ENCODE data around the gene BPHL. TPM values are rescaled to one million over a fixed set of nuclear protein-coding genes. Genes with fewer than 3 reads are reported as not detected.
"Not testable (repeated sequence)": the region's sequence is repeated elsewhere in the genome, so short reads cannot be mapped to it uniquely, and the experiment has no call there.

BPHL gene
- total RNA-seq, 1 experiment from 2014 or later, result 9.3 TPM

DNA sequence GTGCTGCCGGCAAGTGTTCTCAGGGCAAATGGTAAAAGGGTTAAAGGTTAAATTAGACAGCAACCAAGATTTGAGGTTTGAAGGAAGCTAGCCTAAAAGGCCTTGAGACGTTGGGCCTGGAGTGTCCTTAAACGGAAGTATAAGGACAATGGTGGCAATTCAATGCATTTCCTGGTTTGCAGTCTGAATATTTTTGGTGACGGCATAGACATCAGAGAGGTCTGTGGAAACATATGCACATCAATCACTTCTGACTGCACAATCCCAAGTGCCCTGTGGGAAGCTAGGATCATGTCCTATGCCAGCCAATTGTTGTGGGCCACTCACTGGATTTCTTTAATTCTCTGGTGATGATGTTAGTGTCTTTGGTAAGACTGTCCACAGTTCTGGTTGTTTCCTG lies 64.6 kb downstream of the BPHL start:
- no peak overlapping the region for H3K9ac ChIP-seq (ENCODE audit: low read length)
- no peaks in the 10 kb centered on the region for H3K9me3 ChIP-seq (ENCODE audit: low read length)
- H3K27me3 ChIP-seq (ENCODE audit: low read length), result no peaks in the 10 kb centered on the region; the same call in 1 of the 2 replicates
- H3K4me1 ChIP-seq (ENCODE audit: low read length), result peaks cover 4% of the 10 kb centered on the region; the same call in 1 of the 2 replicates
- H4K20me1 ChIP-seq (ENCODE audit: insufficient read depth, low read depth, low read length), result no peaks in the 10 kb centered on the region
- H3K36me3 ChIP-seq (ENCODE audit: insufficient read depth, low read length), result no peaks in the 10 kb centered on the region
- H3K79me2 ChIP-seq (ENCODE audit: low read length), result no peaks in the 10 kb centered on the region
- no peaks in the 10 kb centered on the region for H3K9me2 ChIP-seq (replicated peaks; ENCODE audit: insufficient read depth, low read length)
- H3K4me2 ChIP-seq (ENCODE audit: low read depth, low read length, poor library complexity, severe bottlenecking), result no peak overlapping the region
- peak; percentile 11 for DNase-seq
- no peak overlapping the region for H3K4me3 ChIP-seq (ENCODE audit: low read length)
- H3K27ac ChIP-seq (ENCODE audit: low read length), result no peak overlapping the region
- H2AFZ ChIP-seq (ENCODE audit: low read length), result no peak overlapping the region

DNA sequence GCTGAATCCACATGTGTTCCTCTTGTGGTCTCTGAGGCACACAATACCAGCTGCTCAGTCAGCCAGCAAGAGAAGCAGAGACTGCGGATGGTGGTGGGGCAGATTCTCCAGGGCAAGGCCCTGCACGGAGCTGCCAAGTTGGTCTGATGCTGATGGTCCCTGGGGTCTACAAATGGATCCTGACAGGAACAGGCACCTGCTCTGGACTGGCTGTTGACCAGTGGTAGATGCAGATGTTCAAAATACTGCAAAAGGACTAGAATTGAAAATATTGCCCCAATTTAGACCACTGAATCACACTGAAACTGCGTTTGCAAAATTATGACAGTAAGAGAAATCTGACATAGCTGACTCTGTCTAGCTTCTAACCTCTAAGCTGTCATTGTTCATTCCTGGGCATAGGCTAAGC lies 68.5 kb downstream of the BPHL start:
- no peak overlapping the region for H2AFZ ChIP-seq (ENCODE audit: low read length)
- H3K27ac ChIP-seq (ENCODE audit: low read length), result no peak overlapping the region
- H3K4me1 ChIP-seq (ENCODE audit: low read length), result peaks cover 4% of the 10 kb centered on the region; the same call in 1 of the 2 replicates
- peak; percentile 37 for DNase-seq
- H3K79me2 ChIP-seq (ENCODE audit: low read length), result no peaks in the 10 kb centered on the region
- H3K36me3 ChIP-seq (ENCODE audit: insufficient read depth, low read length), result no peaks in the 10 kb centered on the region
- no peak overlapping the region for H3K4me2 ChIP-seq (ENCODE audit: low read depth, low read length, poor library complexity, severe bottlenecking)
- no peaks in the 10 kb centered on the region for H3K9me3 ChIP-seq (ENCODE audit: low read length)
- H3K4me3 ChIP-seq (ENCODE audit: low read length), result no peak overlapping the region
- H3K9me2 ChIP-seq (replicated peaks; ENCODE audit: insufficient read depth, low read length), result no peaks in the 10 kb centered on the region
- no peaks in the 10 kb centered on the region for H4K20me1 ChIP-seq (ENCODE audit: insufficient read depth, low read depth, low read length)
- H3K9ac ChIP-seq (ENCODE audit: low read length), result no peak overlapping the region
- H3K27me3 ChIP-seq (ENCODE audit: low read length), result no peaks in the 10 kb centered on the region; the same call in 1 of the 2 replicates

DNA sequence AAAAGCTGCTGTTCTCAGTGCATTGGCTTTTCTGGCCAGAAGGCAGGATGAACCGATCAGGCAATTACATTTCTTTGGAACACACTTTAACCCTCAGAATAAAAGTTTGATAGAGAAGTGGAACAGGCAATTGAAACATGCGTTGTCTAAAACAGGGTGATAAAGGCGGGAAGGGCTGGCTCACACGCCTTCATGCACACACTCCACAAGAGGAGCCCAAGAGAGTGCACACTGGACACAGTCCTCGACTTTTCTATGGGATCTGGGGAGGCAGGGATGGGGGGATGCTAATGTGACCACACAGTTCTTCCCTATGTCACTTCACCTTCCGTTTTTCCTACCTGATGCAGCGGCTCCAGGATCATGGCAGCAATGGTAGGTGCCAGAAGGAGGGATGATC lies 69.8 kb downstream of the BPHL start:
- no peak overlapping the region for H3K9ac ChIP-seq (ENCODE audit: low read length)
- H3K4me2 ChIP-seq (ENCODE audit: low read depth, low read length, poor library complexity, severe bottlenecking), result no peak overlapping the region
- no peaks in the 10 kb centered on the region for H3K79me2 ChIP-seq (ENCODE audit: low read length)
- no peak overlapping the region for H3K27ac ChIP-seq (ENCODE audit: low read length)
- H2AFZ ChIP-seq (ENCODE audit: low read length), result no peak overlapping the region
- no peaks in the 10 kb centered on the region for H3K36me3 ChIP-seq (ENCODE audit: insufficient read depth, low read length)
- H4K20me1 ChIP-seq (ENCODE audit: insufficient read depth, low read depth, low read length), result no peaks in the 10 kb centered on the region
- H3K4me1 ChIP-seq (ENCODE audit: low read length), result peaks cover 4% of the 10 kb centered on the region; the same call in 1 of the 2 replicates
- no peaks in the 10 kb centered on the region for H3K9me2 ChIP-seq (replicated peaks; ENCODE audit: insufficient read depth, low read length)
- DNase-seq, result no peak
- H3K4me3 ChIP-seq (ENCODE audit: low read length), result no peak overlapping the region
- no peaks in the 10 kb centered on the region; the same call in 1 of the 2 replicates for H3K27me3 ChIP-seq (ENCODE audit: low read length)
- H3K9me3 ChIP-seq (ENCODE audit: low read length), result no peaks in the 10 kb centered on the region

DNA sequence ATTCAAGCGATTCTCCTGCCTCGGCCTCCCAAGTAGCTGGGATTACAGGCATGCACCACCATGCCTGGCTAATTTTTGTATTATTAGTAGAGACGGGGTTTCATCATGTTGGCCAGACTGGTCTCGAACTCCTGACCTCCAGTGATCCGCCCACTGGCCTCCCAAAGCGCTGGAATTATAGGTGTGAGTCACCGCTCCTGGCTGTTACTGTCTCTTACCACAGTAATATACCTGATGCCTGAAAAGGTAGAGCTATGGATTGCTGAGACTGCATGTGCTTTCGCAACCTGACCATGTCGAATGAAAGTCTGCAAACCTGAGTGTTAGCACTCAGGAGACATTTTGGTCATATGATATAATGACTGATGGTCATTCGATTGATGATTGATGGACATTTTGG lies 70.7 kb downstream of the BPHL start:
- not testable (repeated sequence) for H3K27me3 ChIP-seq (ENCODE audit: low read length); H3K9me2 ChIP-seq (replicated peaks; ENCODE audit: insufficient read depth, low read length); H3K9me3 ChIP-seq (ENCODE audit: low read length); H3K79me2 ChIP-seq (ENCODE audit: low read length); H2AFZ ChIP-seq (ENCODE audit: low read length); H3K9ac ChIP-seq (ENCODE audit: low read length); H3K4me3 ChIP-seq (ENCODE audit: low read length); H3K4me1 ChIP-seq (ENCODE audit: low read length); H3K36me3 ChIP-seq (ENCODE audit: insufficient read depth, low read length); H4K20me1 ChIP-seq (ENCODE audit: insufficient read depth, low read depth, low read length); DNase-seq; H3K27ac ChIP-seq (ENCODE audit: low read length); H3K4me2 ChIP-seq (ENCODE audit: low read depth, low read length, poor library complexity, severe bottlenecking)

DNA sequence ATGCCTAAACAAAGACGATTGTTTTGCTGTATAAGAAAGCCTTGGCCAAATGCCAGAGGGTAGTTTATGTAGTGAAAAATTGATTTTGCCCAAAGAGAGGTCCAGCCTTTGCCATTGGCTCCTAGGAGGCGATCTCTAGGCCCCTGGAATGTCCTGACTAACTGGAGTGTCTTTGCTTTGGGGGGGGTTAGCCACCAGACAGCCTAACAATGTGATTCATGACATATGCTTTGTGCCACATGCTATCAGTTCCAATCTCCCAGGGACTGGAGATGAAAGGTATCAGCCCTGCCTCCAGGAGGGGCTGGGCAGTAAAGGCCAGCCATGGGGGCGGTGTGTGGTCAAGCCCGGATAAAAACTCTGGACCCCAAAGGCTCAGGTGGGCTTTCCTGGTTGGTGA lies 71.5 kb downstream of the BPHL start:
- Histone ChIP-seq H3K79me2 (ENCODE audit: low read length) (no peaks in the 10 kb centered on the region), H4K20me1 (ENCODE audit: insufficient read depth, low read depth, low read length) (no peaks in the 10 kb centered on the region), H3K9ac (ENCODE audit: low read length) (no peak overlapping the region), H2AFZ (ENCODE audit: low read length) (no peak overlapping the region), H3K4me2 (ENCODE audit: low read depth, low read length, poor library complexity, severe bottlenecking) (no peak overlapping the region), H3K27ac (ENCODE audit: low read length) (no peak overlapping the region), H3K9me2 (replicated peaks; ENCODE audit: insufficient read depth, low read length) (no peaks in the 10 kb centered on the region), H3K9me3 (ENCODE audit: low read length) (no peaks in the 10 kb centered on the region), H3K36me3 (ENCODE audit: insufficient read depth, low read length) (no peaks in the 10 kb centered on the region), H3K4me1 (ENCODE audit: low read length) (peaks cover 4% of the 10 kb centered on the region; the same call in 1 of the 2 replicates), H3K4me3 (ENCODE audit: low read length) (no peak overlapping the region), H3K27me3 (ENCODE audit: low read length) (no peaks in the 10 kb centered on the region; the same call in 1 of the 2 replicates)
- DNase-seq, result no peak

DNA sequence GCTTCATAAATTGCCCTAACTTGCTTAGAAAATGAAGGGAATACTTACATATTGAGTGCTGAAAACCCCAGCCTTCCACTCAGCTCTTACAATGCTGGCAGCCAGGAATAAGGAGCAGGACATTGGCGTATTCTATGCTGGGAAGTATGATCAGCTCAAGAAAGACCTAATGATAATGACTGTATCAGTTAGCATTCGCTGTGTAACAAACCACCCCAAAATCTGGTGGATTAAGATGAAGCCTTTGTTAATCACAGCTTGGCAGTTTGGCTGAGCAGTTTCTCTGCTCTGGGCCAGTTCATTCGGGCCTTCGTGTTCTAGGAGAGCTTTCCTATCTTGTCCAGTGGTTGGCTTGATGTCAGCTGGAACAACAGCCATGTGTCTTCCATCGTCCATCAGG lies 72.3 kb downstream of the BPHL start:
- Histone ChIP-seq H3K9me3 (ENCODE audit: low read length) (no peaks in the 10 kb centered on the region), H3K79me2 (ENCODE audit: low read length) (no peaks in the 10 kb centered on the region), H3K4me2 (ENCODE audit: low read depth, low read length, poor library complexity, severe bottlenecking) (no peak overlapping the region), H4K20me1 (ENCODE audit: insufficient read depth, low read depth, low read length) (no peaks in the 10 kb centered on the region), H3K36me3 (ENCODE audit: insufficient read depth, low read length) (no peaks in the 10 kb centered on the region), H3K27ac (ENCODE audit: low read length) (no peak overlapping the region), H3K9me2 (replicated peaks; ENCODE audit: insufficient read depth, low read length) (no peaks in the 10 kb centered on the region), H3K4me3 (ENCODE audit: low read length) (no peak overlapping the region), H3K4me1 (ENCODE audit: low read length) (peaks cover 4% of the 10 kb centered on the region; the same call in 1 of the 2 replicates), H3K27me3 (ENCODE audit: low read length) (no peaks in the 10 kb centered on the region; the same call in 1 of the 2 replicates), H2AFZ (ENCODE audit: low read length) (no peak overlapping the region), H3K9ac (ENCODE audit: low read length) (no peak overlapping the region)
- DNase-seq, result no peak

DNA sequence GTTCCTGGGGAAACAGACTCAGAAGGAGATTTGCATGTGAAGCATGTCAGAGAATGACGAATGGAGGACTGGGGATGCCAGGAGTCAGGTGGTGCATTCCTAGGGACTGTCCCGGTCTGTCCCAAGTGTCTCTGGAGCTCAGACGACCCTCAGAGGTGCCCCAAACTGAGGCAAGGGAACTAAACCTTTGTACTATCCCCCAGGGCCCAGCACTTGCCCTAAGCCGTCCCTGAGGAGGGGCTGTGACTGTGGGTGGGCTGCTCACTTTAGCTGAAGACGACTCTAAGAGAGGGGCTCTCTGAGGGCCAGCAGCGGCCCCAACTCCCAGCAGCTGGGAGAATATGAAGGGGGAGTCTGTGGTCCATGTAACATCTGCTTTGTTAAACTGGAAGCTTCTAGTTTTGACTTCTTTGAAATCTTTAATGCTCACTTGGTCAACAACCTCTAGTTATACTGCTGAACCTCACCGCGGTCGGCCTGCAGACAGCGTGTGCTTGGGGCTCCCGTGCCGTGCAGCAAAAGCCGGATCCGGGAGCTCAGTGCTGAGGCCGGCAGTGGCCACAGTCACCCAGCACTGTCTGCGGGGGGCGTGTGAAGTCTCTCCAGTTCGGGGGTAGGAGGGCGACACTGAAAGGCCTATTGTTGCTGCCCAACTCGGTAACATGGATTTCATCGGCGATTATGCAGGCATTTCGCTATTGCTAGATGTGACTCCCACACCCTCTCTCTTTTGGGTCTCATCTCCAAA lies 74.8 kb downstream of the BPHL start:
- H3K79me2 ChIP-seq (ENCODE audit: low read length), result no peaks in the 10 kb centered on the region
- no peak for DNase-seq
- no peaks in the 10 kb centered on the region for H3K27me3 ChIP-seq (ENCODE audit: low read length)
- H3K9ac ChIP-seq (ENCODE audit: low read length), result no peak overlapping the region
- no peak overlapping the region for H3K27ac ChIP-seq (ENCODE audit: low read length)
- no peaks in the 10 kb centered on the region for H3K36me3 ChIP-seq (ENCODE audit: insufficient read depth, low read length)
- H3K9me2 ChIP-seq (replicated peaks; ENCODE audit: insufficient read depth, low read length), result no peaks in the 10 kb centered on the region
- no peaks in the 10 kb centered on the region; the same call in 1 of the 2 replicates for H3K4me1 ChIP-seq (ENCODE audit: low read length)
- H3K4me3 ChIP-seq (ENCODE audit: low read length), result no peak overlapping the region
- no peak overlapping the region for H3K4me2 ChIP-seq (ENCODE audit: low read depth, low read length, poor library complexity, severe bottlenecking)
- H3K9me3 ChIP-seq (ENCODE audit: low read length), result no peaks in the 10 kb centered on the region
- H2AFZ ChIP-seq (ENCODE audit: low read length), result no peak overlapping the region
- H4K20me1 ChIP-seq (ENCODE audit: insufficient read depth, low read depth, low read length), result no peaks in the 10 kb centered on the region

DNA sequence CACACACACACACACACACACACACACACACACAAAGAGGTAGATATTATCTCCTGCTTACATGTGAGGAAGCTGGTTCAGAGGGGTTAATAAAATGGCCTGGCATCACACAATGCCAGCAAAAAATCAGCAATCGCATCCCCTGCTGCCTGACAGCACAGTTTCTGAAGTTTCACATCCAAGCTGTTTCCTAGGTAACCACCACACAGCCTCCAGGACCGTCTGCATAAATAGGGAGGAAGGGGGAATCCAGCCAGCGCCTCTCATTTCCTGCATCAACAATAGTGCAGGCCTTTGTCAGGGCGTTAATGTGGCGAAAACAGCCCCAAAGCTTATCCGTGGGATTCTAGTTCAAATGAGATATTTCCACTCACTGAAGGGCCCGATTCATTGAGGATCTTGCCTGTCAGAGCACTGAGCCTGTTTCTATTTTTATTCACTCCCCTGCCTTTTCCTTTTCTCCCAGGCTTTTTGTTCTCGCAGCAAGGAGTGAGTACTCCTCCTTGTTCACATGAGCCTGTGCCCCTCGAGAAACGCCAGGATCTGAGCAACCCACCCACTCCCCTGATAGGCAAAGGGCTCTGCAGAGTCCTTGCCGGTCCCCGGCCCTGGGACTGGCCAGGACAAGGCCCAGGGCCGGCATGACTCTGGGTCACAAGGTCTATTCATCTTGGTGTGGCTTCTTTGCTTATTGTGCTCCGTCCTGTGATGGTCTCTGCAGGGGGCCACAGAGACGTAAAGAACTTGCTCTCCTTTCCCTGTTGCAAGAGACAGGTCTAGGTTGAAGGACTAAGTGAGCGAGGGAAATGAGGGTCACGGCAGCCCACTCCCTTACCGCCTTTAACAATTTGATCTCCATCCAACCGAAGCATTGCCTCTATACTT lies 76.3 kb downstream of the BPHL start:
- Histone ChIP-seq H2AFZ (ENCODE audit: low read length) (0 out of 2 replicates have a peak overlapping the region, but pooled peaks have one; percentile 43), H3K9me2 (replicated peaks; ENCODE audit: insufficient read depth, low read length) (no peaks in the 10 kb centered on the region), H3K27me3 (ENCODE audit: low read length) (no peaks in the 10 kb centered on the region), H3K79me2 (ENCODE audit: low read length) (no peaks in the 10 kb centered on the region), H3K4me3 (ENCODE audit: low read length) (no peak overlapping the region), H3K9me3 (ENCODE audit: low read length) (no peaks in the 10 kb centered on the region), H3K4me2 (ENCODE audit: low read depth, low read length, poor library complexity, severe bottlenecking) (no peak overlapping the region), H3K4me1 (ENCODE audit: low read length) (no peaks in the 10 kb centered on the region; the same call in 1 of the 2 replicates), H4K20me1 (ENCODE audit: insufficient read depth, low read depth, low read length) (no peaks in the 10 kb centered on the region), H3K9ac (ENCODE audit: low read length) (no peak overlapping the region), H3K36me3 (ENCODE audit: insufficient read depth, low read length) (no peaks in the 10 kb centered on the region), H3K27ac (ENCODE audit: low read length) (no peak overlapping the region)
- no peak for DNase-seq
